K562 (cell line): Measurements from ENCODE around the gene HES5. TPM values are rescaled to one million over a fixed set of nuclear protein-coding genes. Genes with fewer than 3 reads are reported as not detected.

Experiments used
- CBX8 ChIP-seq: fragments of 200-600 bp; sonication (generic); IDR thresholded peaks from 2 replicates; pipeline ENCODE4 v1.6.1; 2012; ENCODE audit warnings: borderline replicate concordance, mixed run types, low read depth, mild to moderate bottlenecking, moderate library complexity, mixed read lengths, low read length, control low read depth, inconsistent platforms; ENCODE audit not compliant: poor library complexity, severe bottlenecking; ENCODE audit errors: extremely low read depth
- CC2D1A ChIP-seq: fragments of 450-650 bp; IDR thresholded peaks from 2 replicates; pipeline ENCODE4 v1.6.1; 2017; ENCODE audit warnings: mild to moderate bottlenecking
- CTCF ChIP-seq, 3 experiments: IDR thresholded peaks in 2 of 3; conservative IDR thresholded peaks in 1 of 3; 2 replicates each; pipeline ENCODE4 v1.5.1; 2011 to 2012; ENCODE audit warnings: low read length in 3 of 3, mild to moderate bottlenecking in 3 of 3, control low read depth in 2 of 3, improper control_type of control experiment in 1 of 3, inconsistent platforms in 1 of 3, low read depth in 1 of 3, mixed read lengths in 1 of 3, moderate library complexity in 1 of 3; ENCODE audit not compliant: insufficient read depth in 2 of 3
- RAD21 ChIP-seq, 2 experiments: fragments of 250-450 bp in 1 of 2; fragments of 450-650 bp in 1 of 2; sonication (Bioruptor Pico) in 1 of 2; formaldehyde crosslinking in 1 of 2; IDR thresholded peaks in 1 of 2; conservative IDR thresholded peaks in 1 of 2; 2 replicates each; pipeline versions ENCODE4 v1.4.0 to v1.8.0; 2020 to 2022; ENCODE audit warnings: mild to moderate bottlenecking in 2 of 2, moderate library complexity in 1 of 2
- SMC3 ChIP-seq: conservative IDR thresholded peaks from 2 replicates; pipeline ENCODE4 v1.6.1; 2011; ENCODE audit warnings: low read depth, low read length, improper control_type of control experiment; ENCODE audit not compliant: insufficient read depth
- ZBTB12 ChIP-seq: fragments of 250-450 bp; sonication (Bioruptor Pico); IDR thresholded peaks from 2 replicates; pipeline ENCODE4 v1.4.0; 2020
- ZNF57 ChIP-seq: fragments of 450-650 bp; formaldehyde crosslinking; IDR thresholded peaks from 2 replicates; pipeline ENCODE4 v1.4.0; 2020; ENCODE audit warnings: mild to moderate bottlenecking, moderate library complexity
- polyA plus RNA-seq, 8 experiments: library from polyadenylated mRNA; depleted of rRNA in 4 of 8; stranded (reverse) in 5 of 8; unstranded in 3 of 8; fragments of >200 nt; fragmentation: Nextera tagmentation in 2 of 8; fragmentation: Illumina TruSeq in 1 of 8; extraction: Ambion mirVana in 2 of 8; extraction: Trizol in 1 of 8; gene quantifications; 2 replicates each; pipeline versions ENCODE4 v1.2.1 to v1.2.3, GENCODE V29; 2011 to 2014; ENCODE audit warnings: inconsistent platforms in 1 of 8, missing spikeins in 1 of 8
- total RNA-seq, 7 experiments: library from RNA; depleted of rRNA in 6 of 7; stranded (reverse); fragments of >200 nt in 6 of 7; fragmentation: Illumina TruSeq in 2 of 7; extraction: Trizol in 2 of 7; gene quantifications; 2 replicates each; pipeline versions ENCODE4 v1.2.1 to v1.2.3, GENCODE V29; 2011 to 2021; ENCODE audit warnings: low replicate concordance in 1 of 7
- TF ChIP-seq, protein P1 (sequence below): fragments of 250-450 bp; sonication (Bioruptor Pico); IDR thresholded peaks from 2 replicates; pipeline ENCODE4 v1.5.0; 2022; ENCODE audit warnings: mild to moderate bottlenecking
- TF ChIP-seq, protein P2 (sequence below): fragments of 200-400 bp; formaldehyde crosslinking; IDR thresholded peaks from 2 replicates; pipeline ENCODE4 v1.6.1; 2017; ENCODE audit warnings: mild to moderate bottlenecking, low read depth, low read length, moderate library complexity

Gene HES5
- total and polyA plus RNA-seq, 9 of the 15 experiments (the other 6 are each of a cell fraction or from before 2014, with no cell fraction given), result not detected

DNA sequence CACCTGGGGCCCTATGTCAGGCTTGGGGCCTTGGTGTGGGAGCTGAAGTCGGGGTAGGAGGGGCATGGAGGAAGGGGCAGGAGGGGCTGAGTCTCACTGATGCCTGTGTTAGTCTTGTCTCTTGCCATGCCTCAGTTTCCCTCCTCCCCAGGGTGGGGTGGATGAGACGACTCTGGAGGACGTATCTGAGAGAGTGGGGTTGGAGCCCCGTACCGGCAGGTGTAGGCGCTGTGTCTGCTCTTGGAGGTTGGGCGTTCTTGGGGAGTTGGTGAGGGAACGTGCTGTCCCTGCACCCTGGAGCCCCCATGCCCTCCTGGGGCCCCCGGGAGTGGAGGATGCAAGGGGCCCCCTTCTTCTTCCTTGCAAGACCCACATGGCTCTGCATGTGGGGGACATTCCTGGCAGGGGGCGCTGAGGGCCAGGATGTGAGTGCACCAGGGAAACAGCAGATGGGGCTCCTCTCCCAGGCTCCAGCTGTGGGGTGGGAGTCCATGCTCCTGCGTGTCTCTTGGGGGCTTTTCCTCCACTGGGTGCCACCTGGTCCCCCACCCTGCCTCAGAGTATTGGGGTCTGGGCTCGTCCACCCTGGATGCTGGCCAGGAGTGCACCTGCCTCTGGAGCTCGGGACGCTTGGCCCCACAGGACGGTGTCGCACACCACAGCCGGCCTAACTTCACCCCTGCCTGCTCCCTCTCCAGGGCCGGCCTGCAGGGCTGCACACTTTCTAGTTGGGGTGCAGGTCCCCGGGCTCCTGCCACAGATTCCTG, 24.7 kb upstream of the HES5 start (continued):
- TF ChIP-seq CTCF (IDR thresholded peaks at IDR 0.05 in 2 of 3, conservative IDR thresholded peaks at IDR 0.05 in 1 of 3; ENCODE audit: insufficient read depth in 2 of 3, low read depth in 1 of 3, low read length in 3 of 3) (peak; percentile 77 to 97 (median 90)), CC2D1A (peak; percentile 50; the same call in 1 of the 2 replicates), ZNF57 (CRISPR knock-in tag) (no peak), ZBTB12 (CRISPR knock-in tag) (no peak), CBX8 (no peak), RAD21 (CRISPR knock-in tag; conservative IDR thresholded peaks at IDR 0.05 in 1 of 2, IDR thresholded peaks at IDR 0.05 in 1 of 2) (peak; percentile 77 to 83), SMC3 (peak; percentile 59)
- TF ChIP-seq, protein P1, sequence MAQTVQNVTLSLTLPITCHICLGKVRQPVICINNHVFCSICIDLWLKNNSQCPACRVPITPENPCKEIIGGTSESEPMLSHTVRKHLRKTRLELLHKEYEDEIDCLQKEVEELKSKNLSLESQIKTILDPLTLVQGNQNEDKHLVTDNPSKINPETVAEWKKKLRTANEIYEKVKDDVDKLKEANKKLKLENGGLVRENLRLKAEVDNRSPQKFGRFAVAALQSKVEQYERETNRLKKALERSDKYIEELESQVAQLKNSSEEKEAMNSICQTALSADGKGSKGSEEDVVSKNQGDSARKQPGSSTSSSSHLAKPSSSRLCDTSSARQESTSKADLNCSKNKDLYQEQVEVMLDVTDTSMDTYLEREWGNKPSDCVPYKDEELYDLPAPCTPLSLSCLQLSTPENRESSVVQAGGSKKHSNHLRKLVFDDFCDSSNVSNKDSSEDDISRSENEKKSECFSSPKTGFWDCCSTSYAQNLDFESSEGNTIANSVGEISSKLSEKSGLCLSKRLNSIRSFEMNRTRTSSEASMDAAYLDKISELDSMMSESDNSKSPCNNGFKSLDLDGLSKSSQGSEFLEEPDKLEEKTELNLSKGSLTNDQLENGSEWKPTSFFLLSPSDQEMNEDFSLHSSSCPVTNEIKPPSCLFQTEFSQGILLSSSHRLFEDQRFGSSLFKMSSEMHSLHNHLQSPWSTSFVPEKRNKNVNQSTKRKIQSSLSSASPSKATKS (CRISPR knock-in tag), result no peak
- TF ChIP-seq, protein P2, sequence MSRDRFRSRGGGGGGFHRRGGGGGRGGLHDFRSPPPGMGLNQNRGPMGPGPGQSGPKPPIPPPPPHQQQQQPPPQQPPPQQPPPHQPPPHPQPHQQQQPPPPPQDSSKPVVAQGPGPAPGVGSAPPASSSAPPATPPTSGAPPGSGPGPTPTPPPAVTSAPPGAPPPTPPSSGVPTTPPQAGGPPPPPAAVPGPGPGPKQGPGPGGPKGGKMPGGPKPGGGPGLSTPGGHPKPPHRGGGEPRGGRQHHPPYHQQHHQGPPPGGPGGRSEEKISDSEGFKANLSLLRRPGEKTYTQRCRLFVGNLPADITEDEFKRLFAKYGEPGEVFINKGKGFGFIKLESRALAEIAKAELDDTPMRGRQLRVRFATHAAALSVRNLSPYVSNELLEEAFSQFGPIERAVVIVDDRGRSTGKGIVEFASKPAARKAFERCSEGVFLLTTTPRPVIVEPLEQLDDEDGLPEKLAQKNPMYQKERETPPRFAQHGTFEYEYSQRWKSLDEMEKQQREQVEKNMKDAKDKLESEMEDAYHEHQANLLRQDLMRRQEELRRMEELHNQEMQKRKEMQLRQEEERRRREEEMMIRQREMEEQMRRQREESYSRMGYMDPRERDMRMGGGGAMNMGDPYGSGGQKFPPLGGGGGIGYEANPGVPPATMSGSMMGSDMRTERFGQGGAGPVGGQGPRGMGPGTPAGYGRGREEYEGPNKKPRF, result no peak
